ENCODE measurements around the gene DNPH1.

DNPH1 gene, protein sequence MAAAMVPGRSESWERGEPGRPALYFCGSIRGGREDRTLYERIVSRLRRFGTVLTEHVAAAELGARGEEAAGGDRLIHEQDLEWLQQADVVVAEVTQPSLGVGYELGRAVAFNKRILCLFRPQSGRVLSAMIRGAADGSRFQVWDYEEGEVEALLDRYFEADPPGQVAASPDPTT

DNA sequence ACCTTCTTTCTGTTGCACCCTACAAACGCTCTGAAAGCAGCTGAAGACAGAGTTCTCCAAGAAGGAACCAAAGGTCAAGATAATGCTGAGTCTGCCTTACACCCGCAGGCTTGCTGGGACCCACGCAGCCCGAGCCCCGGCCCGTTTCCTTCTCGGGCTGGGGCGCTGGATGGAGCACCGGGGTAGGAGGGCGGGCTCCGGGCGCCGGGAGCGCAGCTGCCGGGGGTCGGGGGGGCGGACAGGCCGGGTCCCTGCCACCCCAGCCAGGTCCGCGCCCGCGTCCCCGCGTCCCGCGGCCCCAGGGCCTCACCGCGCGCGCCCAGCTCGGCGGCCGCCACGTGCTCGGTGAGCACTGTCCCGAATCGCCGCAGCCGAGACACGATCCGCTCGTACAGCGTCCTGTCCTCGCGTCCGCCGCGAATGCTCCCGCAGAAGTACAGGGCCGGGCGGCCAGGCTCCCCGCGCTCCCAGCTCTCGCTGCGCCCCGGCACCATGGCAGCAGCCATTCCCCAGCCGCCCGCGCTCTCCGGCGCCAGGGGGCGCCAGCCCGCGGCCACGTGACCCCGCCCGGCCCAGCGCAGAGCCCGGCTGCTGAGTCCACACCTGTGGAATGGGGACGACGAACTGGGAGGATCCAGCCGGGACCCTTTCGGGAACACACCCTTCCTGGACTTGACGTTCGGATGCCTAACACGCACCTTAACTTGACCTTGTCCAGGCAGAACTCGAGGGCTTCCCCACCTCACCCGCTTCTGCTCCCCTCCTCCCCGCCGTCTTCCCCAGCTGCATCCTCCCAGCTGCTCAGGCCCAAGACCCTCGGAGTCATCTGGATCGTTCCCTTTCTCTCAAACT is at the start of gene DNPH1:
DNPH1 (minus strand) TSS at position 531 of the 852 bp plus-strand sequence; CDS start at position 506, 25 bp downstream.
- DNase-seq (ENCODE audit: low spot score), result peak; percentile 67

DNA sequence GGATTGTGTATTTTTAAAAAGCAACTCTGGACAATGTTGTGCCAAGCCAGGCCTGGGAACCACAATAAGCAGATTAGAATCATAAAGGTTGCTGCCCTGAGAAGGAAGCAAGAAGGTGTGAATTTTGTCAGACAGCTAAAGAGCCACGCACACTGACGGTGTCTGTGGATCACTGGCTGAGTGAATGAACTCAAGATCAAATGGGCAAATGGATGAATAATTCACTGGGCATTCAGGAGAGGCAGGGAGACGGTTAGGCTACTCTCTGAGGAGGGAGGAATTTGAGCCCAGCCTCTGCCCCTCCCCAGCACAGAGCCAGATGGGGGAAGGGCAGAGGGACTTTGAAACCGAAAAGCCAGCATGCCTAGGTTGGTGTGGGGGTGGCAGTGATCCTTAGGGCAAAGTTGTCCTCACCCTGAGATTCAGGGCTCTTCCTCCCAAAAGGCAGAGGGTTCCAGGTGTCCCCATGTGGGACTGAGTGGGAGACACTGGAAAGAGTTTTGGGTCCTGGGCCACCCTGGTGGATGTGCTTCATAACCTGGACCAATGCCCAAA is 49.3 kb upstream of the DNPH1 start:
- DNase-seq (ENCODE audit: low spot score), result no peak

DNA sequence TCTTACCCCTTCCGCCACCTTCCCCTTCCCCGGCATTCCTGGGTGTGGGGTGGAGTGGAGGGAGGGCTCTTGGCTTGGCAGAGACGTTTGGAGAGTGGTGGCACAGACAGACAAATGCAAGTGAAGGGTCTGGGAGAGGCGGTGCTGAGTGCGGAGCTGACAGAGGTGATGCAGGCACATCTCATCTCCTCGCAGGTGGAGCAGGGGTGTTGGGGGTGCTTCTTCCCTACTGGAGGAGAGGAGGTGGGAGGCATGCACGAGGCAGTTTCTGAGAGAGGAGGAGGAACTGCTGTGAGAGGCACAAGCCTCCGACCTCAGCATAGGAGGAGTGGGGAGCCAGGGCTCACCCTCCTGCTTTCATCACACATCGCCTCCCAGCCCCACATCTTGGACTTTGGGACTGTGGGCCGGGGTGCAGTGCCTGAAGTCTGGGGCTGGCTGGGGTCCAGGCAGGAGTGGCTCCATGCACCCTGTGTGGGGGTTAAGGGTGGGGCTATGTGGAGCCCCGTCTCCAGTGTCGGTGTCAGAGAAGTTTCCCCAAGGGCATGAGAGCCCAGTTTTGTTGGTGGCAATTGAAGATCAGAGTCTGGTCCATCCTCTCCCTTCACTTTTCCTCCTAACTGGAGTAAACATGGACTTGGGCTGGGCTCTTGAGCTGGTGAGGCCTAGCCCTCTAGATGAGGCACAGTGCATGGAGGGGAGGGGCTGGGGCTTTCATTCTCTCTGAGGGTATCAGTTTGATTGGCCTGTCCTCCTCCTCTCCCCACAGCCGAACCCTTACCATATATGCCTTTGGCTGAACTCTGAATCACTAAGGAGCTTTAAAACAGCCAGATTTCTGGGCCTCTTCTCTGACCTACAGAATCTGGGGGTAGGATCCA is 48.6 kb upstream of the DNPH1 start:
- DNase-seq (ENCODE audit: low spot score), result no peak

DNA sequence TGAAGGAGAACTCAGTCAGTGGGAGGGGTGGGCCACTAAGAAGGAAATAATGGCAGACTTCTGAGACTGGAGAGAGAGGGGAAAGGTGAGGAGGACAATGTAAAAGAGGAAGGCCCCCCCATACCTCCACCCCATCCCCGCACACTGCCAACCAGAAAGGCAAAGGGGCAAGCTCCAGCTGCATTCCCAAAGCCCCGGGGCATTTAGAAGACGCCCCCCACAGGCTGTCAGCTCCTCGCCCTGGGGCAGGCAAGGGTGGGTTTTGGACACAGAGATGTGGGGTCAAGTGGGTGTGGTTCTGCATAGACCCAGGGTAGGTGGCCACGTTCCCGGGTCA is 48.0 kb upstream of the DNPH1 start:
- no peak for DNase-seq (ENCODE audit: low spot score)

DNA sequence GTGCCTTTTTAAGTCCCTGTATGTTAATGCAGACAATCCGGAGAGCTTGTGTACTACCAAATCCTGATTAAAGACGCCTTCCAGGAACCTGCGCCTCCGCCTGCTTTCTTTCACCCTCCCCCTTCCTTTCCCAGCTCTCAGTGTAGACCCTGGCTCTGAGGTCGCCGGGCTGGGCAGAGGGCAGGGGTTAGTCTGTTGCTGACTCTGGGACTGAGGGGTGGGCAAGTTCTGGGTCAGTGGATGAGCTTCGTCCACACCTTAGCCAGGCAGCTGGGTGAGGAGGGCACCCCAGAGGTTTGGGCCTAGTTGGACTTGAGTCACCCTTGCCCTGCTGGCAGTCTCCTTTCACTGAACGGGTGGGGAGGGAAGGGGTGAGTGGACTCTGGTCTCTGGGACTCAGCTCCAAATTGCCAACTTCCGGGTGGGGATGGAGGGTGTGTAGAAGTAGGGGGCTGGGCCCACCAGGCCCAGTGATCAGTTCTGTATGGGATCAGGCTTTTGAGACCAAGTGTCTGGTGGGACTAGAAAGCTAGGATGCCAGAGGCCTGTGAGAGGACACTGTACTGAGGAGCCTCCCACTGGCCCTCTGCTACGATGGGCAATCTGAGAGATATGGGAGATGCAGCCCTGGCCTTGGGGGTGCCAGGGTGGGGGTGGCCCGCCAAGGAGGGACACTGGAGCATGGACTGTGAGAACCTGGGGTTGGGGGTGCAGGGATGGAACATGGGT is 47.5 kb upstream of the DNPH1 start:
- DNase-seq (ENCODE audit: low spot score), result no peak

DNA sequence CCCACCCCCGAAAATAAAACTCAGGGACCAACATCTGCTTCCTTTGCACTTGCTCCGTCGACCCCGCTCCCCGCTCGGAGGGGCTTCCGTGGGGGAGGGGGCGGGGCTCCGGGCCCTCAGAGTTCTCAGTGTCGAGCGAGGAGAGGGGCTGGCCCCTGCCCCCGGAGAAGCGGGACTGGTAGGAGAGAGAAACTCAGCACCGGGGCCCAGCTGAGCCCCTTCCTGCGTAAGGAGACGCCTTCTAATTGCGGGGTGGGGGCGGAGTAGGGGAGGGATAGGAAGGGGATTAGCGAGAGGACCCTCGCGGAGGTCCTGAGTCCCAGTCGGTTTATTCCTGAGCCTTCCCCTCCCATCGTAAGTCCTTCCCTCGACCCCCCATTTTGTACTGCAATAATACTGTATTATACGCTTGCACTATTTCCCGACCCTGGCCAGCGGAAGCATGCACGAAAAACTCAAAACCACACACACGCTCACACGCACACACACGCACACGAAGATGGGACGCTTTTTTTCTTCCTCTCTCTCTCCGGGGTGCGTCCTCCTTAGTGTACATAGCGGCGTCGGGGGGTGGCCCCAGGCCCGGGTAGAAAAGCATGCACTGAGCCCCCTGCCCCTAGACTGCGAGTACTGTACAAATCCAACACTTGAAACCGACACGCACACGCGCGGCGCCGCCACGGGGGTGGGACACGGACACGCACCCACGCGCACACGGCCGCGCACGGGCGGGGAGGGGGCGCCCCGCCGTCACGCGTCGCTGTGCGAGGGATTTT is 46.7 kb upstream of the DNPH1 start:
- DNase-seq (ENCODE audit: low spot score), result no peak

DNA sequence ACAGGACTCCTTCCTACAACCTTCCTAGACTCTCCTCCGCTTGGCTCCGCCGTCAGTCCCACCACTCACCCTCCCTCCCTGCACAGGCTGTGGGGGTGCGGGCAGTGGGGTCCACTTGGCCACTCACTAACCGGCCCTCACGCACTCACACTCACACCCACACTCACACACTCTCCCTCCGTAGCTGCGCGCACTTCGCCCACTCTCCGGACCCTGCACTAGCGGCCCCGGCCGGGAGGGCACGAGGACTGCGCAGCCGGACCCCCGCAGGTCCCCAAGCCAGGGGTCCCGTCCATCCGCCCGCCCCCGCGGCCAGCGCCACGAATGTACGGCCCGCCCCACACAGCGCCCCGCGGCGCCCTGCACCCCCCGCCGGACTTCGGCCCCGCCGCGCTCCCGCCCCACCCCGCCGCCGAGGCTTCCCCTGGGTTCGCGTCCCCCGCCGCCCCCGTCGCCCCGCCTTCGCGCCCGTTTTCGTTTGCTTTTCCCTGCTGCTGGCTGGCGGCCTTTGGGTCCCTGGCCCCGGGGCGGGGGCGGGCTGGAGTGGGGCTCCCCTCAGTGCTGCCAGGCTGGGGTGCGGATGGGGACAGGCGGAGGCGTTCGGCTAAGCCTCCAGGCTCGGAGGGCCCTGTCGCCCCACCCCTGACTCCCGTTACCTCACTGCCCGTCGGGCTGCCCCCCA is 45.8 kb upstream of the DNPH1 start:
- no peak for DNase-seq (ENCODE audit: low spot score)

DNA sequence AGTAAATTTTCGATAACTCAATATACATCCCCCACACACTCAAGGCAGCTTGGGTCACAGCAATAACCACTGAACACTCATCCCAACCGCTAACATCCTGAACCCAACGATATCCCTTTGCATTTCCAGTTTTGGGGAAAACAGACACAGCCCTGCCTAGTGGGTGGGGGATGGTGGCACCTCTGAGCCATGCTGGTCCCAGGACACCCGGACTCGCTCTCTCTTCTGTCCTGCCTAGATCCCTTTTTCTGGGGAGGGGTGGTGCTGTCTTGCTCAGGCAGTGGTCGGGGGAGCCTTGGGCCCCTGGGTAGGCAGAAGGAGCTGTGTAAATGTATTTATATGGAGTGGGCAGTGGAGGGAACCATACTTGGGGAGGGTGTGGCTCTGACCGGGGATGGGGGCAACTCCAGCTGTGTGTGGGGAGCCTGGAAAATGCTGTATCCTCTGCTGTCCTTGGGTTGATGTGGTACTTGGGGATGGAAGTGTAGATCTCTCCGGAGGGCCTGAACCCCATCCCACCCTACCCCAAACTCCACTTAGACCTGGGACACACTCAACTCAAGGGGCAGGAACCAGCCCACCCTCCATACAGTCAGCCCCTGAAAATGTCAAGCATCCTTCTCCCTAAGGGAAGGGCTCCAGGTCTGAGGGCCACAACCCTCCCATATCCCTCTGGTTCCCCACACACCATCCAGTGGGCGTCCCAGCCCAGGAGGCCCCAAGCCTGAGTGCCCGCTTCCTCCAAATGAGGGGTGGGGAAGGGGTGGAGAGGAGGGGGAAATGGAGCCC is 45.0 kb upstream of the DNPH1 start:
- no peak for DNase-seq (ENCODE audit: low spot score)

DNA sequence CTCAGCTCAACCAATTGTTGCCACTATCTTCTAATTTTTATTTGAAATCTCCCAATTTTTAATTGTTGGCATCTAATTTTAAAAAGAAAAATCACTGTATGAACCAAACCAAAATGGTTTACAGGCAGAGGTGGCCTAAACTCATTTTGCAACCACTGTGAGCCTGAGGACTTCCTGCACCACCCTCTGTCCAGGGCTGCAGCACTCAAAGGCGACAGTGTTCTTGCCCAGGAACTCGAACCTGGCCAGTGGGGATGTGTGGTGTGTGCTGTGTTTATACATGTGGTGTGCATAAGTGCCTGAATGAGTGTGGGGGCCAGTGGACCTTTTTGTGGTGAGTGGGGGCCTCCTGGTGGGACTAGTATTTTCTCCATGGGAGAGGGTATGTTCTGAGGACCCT is 44.4 kb upstream of the DNPH1 start:
- no peak for DNase-seq (ENCODE audit: low spot score)

DNA sequence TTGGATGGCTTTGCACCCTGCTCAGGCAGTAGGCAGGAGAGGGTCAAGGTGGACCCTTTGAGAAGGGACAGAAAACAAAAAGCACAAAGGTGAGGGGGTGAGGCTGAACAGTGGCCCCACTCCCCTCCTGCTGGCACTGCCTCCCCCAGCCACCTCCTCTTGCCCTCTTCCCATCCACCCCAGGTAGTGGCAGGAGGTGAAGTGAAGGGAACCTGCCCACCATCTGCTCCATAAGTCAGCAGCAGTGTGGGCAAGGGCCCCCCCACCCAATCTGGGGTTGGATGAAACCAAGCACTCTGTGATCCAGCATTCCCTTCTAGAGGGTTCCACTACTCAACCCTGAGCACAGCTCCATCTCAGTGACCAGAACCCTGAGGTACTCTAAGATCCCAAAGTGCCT is 42.7 kb upstream of the DNPH1 start:
- DNase-seq (ENCODE audit: low spot score), result no peak

DNA sequence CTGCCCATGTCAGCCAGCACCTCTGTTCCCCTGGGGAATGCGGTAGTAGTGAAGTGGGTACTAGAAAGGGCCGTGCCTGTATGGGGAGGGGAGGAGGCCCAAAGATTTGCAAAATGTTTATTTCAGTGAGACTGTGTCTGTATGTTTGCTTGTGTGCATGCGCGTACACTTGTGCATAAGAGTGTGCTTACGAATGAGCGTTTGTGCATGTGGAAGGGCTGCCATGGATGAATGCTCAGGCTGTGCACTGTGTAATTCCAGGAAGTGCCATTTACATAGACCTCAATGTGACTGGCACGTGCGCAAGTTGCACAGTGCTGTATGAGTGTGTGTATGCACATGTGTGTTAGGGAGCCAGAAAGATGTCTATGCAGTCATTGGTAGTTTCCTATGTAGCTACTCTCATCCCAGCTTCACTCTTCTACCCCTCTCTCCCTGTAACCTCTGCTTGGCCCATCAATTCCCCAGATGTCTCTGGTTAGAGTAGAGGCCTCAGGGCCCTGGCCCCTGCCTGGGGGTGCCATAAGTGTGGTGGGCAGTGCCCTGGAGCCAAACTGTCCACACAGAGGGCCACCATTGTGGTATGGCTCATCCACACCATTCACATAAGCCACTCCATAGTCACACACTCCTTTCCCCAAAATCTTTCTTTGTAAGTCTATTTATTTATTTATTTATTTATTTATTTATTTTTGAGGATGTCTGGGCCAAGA is 42.0 kb upstream of the DNPH1 start:
- no peak for DNase-seq (ENCODE audit: low spot score)

DNA sequence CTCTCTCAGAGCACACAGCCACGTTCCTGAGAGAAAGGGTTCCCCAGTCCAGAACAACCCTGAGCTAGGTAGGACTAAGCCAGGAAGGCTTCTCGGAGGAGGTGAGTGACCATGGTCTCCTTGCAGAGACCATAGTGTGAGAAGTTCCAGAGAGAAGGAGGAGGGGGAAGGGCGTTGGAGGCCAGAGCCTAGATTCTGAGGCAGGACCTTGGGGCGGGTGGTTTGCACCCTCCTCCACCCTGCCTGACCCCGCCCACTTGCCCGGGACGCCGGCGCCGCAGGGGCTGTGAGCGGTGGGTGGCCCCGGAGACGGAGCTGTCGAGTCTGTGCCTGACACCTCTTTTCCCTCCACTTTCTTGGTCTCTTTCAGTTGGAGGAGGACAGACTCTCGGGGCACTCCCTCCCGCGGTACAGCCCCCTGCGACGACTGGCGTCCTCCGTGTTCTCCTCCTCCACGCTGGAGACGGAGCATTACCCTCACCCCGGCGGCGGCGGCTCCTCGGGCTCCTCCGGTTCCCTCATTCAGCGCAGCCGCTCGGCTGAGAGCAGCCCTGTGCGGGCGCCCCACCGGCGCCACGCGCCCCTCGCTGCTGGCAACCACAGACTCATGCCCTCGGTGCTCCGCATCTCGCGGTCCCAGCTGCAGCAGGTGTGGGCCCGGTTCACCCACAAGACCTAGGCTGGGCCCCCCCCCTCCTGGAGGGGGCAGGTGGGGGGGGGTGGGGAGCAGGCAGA is 40.2 kb upstream of the DNPH1 start:
- no peak for DNase-seq (ENCODE audit: low spot score)

DNA sequence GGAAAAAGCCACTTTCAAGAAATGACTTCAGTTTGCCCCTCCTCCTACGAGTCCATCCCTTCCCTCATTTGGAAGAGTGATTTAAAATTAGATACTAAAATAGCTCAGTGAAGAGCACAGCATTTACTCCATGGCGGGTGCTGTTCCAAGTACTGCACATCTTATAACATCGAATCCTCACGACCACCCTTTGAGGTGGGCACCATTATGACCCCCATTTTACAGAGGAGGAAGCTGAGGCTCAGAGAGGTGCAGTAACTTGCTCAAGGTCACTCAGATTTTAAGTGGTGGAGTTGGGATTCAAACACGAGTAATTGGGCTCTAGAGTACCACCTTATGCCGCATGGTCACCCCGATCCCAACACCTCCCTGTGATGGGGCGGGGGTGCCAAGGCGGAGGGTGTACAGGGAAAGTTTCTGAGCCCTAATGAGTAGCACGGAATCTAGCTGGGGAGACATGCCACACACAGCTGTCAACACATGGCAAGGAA is 39.5 kb upstream of the DNPH1 start:
- DNase-seq (ENCODE audit: low spot score), result no peak

DNA sequence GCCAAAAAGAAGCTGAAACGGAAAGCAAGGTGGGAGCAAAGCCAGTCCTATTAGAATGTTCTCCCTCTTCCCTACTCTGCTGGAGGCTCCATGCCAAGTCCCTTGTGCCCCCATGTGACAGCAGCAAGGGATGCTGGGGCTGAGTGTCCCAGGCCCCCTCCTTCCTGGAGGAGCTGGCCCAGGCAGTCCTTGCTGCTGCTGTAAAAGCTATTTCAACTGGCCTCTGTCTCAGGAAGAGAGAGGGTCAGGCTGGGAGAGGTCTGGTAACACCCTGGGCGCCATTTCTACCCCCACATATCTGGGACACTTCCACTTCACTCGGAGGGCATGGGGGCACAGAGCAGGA is 39.0 kb upstream of the DNPH1 start:
- no peak for DNase-seq (ENCODE audit: low spot score)

DNA sequence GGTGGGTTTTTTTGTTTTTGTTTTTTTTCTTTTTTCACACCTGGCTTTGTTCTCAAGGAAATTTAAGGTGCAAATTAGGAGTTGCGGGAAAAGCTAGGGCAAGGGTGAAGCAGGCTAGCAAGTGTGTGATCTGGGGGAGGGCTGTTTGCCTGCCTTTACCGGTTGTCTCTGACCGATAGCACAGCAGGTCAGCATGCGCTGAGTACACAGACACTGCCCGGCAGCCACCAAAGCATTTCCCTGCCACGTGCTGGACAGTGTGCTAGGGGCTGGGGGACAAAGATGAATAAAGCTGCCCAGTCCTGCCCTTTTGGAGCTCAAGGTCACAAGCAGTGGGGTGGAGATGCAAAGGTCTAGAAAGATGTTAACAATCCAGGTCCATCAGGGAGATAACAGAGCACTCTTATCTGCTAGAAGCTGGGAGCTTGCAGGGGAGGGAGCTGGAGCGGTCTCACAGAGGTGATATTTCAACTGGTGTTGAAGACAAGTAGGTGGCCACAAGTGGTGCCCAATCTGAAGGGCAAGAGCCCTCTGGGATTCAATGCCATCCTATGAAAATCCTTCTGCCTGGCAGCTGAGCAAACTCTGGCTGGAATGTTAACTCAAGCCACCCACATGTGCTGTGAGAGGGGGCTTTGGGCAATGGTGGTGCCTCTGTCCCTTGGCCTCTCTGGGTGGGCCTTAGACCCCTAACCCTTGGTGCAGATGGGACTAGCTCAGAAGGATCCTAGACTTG is 38.5 kb upstream of the DNPH1 start:
- DNase-seq (ENCODE audit: low spot score), result no peak

DNA sequence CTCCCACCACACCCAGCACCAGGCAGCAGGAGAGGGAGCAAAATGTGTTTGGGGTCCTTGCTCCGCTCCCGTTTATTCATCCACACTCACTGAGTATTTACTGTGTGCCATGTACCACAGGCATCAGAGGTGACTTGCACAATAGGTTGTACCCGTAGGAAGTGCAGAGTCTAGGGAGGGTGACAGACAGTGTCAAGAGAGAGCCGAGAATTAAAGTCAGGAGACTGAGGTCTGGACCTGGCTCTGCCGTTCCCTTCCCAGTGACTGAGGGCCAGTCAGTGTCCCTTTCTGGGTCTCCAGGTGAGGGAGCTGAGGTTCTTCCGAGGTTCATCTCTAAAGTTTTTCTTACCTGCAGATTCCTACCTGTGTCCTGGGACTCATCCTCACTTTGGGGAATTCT is 36.3 kb upstream of the DNPH1 start:
- DNase-seq (ENCODE audit: low spot score), result no peak

DNA sequence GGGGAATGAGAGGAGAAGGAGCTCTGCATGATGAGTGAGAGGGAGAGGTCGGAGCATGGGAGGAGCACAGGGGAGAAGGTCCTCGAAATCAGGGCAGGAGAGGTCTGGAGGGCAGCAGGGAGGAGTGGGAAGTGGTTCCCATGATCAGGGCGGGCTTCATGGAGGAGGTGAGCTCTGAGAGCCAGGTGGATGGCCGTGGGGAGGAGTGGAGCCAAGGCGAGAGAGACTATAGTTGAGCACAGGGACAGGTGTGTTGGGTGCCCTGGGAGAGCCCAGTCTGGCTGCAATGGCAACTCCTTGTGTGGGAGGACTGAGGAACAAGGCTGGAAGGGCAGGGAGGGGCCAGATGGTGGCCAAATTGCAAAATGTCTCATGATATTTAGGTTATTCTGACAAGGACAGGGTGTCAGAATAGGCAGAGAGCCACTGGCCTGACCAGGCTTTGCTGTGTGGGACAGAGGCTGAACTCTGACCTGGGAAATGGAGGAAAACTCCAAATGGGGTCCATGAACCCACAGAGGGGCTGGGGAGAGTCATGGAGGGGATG is 35.4 kb upstream of the DNPH1 start:
- no peak for DNase-seq (ENCODE audit: low spot score)
